ENCODE measurements around the gene CAPN2.

CAPN2 gene

GRCh38 chr1:223702735-223703667 lies 9.3 kb upstream of the CAPN2 start:
- DNase-seq (ENCODE audit: low spot score) = no peak

GRCh38 chr1:223703668-223704013 lies 8.7 kb upstream of the CAPN2 start:
- DNase-seq (ENCODE audit: low spot score) = no peak

GRCh38 chr1:223704921-223705878 lies 7.1 kb upstream of the CAPN2 start:
- DNase-seq (ENCODE audit: low spot score) = no peak

- no peak for DNase-seq (ENCODE audit: low spot score)
Observed at GRCh38 chr1:223706077-223706973, 6.0 kb upstream of the CAPN2 start.

- no peak for DNase-seq (ENCODE audit: low spot score)
Observed at GRCh38 chr1:223707256-223708000, 4.9 kb upstream of the CAPN2 start.

GRCh38 chr1:223708001-223708359 lies 4.4 kb upstream of the CAPN2 start:
- DNase-seq (ENCODE audit: low spot score) = no peak

- no peak for DNase-seq (ENCODE audit: low spot score)
Observed at GRCh38 chr1:223708651-223709268, 3.6 kb upstream of the CAPN2 start.

GRCh38 chr1:223709598-223709997 lies 2.7 kb upstream of the CAPN2 start:
- DNase-seq (ENCODE audit: low spot score) = no peak

- DNase-seq (ENCODE audit: low spot score) = no peak
Observed at GRCh38 chr1:223710179-223711133, 1.9 kb upstream of the CAPN2 start.

GRCh38 chr1:223711173-223711572 lies 1.2 kb upstream of the CAPN2 start:
- no peak for DNase-seq (ENCODE audit: low spot score)

- DNase-seq (ENCODE audit: low spot score) = no peak
Observed at GRCh38 chr1:223711747-223712193, 569 bp upstream of the CAPN2 start.

GRCh38 chr1:223712850-223713474 lies 623 bp downstream of the CAPN2 start:
- DNase-seq (ENCODE audit: low spot score) = no peak

- no peak for DNase-seq (ENCODE audit: low spot score)
Observed at GRCh38 chr1:223713546-223714420, 1.4 kb downstream of the CAPN2 start.

- no peak for DNase-seq (ENCODE audit: low spot score)
Observed at GRCh38 chr1:223714421-223714724, 2.0 kb downstream of the CAPN2 start.

- no peak for DNase-seq (ENCODE audit: low spot score)
Observed at GRCh38 chr1:223714849-223715603, 2.7 kb downstream of the CAPN2 start.

- no peak for DNase-seq (ENCODE audit: low spot score)
Observed at GRCh38 chr1:223715604-223716172, 3.3 kb downstream of the CAPN2 start.

GRCh38 chr1:223716302-223716862 lies 4.0 kb downstream of the CAPN2 start:
- no peak for DNase-seq (ENCODE audit: low spot score)
